GM06990 (cell line): ENCODE data around the gene MT1M.
"Not testable (repeated sequence)": the region's sequence is repeated elsewhere in the genome, so short reads cannot be mapped to it uniquely, and the experiment has no call there.

Source experiments
- DNase-seq: peaks from one replicate; pipeline ENCODE4 v3.0.0-alpha.2; 2011; ENCODE audit not compliant: insufficient read length; ENCODE audit errors: extremely low read depth
- H3K27me3 ChIP-seq: replicated peaks from 2 replicates; pipeline ENCODE4 v1.6.0; 2011; ENCODE audit warnings: low read length; ENCODE audit not compliant: control insufficient read depth, insufficient read depth
- H3K36me3 ChIP-seq: 2 replicates; pipeline ENCODE4 v1.5.1; 2011; ENCODE audit warnings: low read length; ENCODE audit not compliant: control insufficient read depth, insufficient read depth
- H3K4me3 ChIP-seq: replicated peaks from 2 replicates; pipeline ENCODE4 v1.5.1; 2011; ENCODE audit warnings: low read depth, mild to moderate bottlenecking, control low read depth, low read length
- TF ChIP-seq, protein P1 (sequence below): IDR thresholded peaks from 2 replicates; pipeline ENCODE4 v1.5.1; 2011; ENCODE audit warnings: low read length, control low read depth, mild to moderate bottlenecking, inconsistent platforms; ENCODE audit not compliant: insufficient read depth, poor library complexity, severe bottlenecking

MT1M gene

DNA sequence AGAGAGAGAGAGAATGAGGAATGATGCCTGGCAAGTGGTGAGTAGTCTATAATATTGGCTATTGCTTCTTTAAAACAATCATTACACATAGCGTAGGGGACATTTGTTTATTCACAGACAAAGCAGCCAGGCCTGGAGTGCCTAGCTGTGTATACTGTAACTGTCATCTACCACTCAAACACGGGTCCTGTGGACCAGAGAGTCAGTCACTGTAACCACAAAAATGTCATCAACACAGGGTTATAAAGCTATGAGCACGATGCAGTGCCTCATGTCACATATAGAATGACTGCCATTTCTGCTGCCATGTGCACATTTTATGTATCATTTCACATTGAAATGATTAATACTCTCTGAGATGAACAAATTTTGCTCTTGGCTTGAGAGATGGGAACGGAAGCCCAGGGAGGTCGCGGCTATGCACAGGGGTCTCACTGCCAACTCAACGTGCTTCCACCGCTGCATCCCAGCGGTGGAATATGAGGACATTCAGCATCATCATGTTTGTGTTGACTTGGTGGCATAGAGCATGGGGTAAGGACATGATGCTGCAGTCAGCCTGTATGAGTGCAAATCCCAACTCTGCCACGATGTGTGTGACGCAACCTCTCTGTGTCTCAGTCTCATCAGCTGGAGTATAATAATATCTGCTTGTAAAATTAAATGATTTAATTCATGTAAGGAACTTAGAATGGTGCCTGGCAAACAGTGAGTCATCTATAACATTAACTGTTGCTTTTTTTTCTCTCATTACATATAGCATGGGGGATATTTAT, 40.5 kb downstream of the MT1M start:
- Histone ChIP-seq H3K27me3 (peaks cover 7% of the 10 kb centered on the region), H3K4me3 (no peak overlapping the region), H3K36me3 (no peaks in the 10 kb centered on the region)
- DNase-seq: no peak
- TF ChIP-seq, protein P1, sequence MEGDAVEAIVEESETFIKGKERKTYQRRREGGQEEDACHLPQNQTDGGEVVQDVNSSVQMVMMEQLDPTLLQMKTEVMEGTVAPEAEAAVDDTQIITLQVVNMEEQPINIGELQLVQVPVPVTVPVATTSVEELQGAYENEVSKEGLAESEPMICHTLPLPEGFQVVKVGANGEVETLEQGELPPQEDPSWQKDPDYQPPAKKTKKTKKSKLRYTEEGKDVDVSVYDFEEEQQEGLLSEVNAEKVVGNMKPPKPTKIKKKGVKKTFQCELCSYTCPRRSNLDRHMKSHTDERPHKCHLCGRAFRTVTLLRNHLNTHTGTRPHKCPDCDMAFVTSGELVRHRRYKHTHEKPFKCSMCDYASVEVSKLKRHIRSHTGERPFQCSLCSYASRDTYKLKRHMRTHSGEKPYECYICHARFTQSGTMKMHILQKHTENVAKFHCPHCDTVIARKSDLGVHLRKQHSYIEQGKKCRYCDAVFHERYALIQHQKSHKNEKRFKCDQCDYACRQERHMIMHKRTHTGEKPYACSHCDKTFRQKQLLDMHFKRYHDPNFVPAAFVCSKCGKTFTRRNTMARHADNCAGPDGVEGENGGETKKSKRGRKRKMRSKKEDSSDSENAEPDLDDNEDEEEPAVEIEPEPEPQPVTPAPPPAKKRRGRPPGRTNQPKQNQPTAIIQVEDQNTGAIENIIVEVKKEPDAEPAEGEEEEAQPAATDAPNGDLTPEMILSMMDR: no peak

DNA sequence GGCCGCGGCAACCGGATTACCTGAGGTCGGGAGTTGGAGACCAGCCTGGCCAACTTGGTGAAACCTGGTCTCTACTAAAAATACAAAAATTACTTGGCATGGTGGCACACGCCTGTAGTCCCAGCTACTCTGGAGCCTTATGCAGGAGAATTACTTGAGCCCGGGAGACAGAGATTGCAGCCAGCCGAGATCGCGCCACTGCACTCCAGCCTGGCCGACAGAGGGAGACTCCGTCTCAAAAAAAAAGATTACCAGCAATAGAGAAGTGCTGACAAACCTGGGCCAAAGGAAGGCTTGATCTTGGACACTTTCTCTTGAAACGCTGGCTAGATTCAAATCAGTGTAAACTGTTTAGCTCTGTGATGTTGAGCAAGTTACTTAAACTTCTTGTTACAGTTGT, 41.5 kb downstream of the MT1M start:
- no peak overlapping the region for H3K4me3 ChIP-seq
- TF ChIP-seq, protein P1: peak; percentile 62
- H3K36me3 ChIP-seq: no peaks in the 10 kb centered on the region
- peaks cover 4% of the 10 kb centered on the region for H3K27me3 ChIP-seq
- DNase-seq: no peak

DNA sequence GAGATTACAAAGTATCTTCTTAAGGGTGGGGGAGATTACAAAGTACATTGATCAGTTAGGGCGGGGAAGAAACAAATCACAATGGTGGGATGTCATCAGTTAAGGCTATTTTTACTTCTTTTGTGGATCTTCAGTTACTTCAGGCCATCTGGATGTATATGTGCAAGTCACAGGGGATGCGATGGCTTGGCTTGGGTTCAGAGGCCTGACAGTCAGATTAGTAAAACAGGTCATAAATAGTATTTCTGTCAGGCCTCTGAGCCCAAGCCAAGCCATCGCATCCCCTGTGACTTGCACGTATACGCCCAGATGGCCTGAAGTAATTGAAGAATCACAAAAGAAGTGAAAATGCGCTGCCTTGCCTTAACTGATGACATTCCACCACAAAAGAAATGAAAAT, 42.1 kb downstream of the MT1M start:
- H3K4me3 ChIP-seq, DNase-seq, H3K36me3 ChIP-seq, H3K27me3 ChIP-seq: not testable (repeated sequence)

DNA sequence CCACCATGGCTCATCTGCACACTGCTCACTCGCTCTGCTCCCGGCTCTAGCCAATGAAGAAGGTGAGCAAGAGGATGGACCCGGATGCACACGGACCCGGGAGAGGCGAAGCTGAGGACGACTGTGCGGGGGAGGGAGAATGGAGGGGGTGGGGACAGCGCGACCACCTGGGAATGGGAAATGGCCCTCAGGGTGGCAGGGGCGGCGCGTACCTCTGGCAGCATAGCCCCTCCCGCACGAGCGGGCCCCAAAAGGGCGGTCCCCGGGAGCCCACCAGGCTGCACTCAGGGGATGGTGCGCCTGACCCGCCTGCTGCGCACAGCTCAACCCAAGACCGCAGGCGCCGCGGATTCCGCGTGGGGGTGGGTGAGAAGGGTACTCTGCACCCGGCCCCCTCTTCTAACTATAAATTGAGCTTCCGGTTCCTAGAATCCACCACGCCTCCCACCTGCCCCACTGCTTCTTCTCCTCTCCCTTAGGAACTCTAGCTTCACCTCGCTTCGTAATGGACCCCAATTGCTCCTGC, 43.3 kb downstream of the MT1M start:
- no peaks in the 10 kb centered on the region; the same call in none of the 2 replicates for H3K27me3 ChIP-seq
- H3K4me3 ChIP-seq: peak overlapping the region; percentile 19; the same call in 1 of the 2 replicates
- no peaks in the 10 kb centered on the region for H3K36me3 ChIP-seq
- TF ChIP-seq, protein P1: no peak
- DNase-seq: no peak

DNA sequence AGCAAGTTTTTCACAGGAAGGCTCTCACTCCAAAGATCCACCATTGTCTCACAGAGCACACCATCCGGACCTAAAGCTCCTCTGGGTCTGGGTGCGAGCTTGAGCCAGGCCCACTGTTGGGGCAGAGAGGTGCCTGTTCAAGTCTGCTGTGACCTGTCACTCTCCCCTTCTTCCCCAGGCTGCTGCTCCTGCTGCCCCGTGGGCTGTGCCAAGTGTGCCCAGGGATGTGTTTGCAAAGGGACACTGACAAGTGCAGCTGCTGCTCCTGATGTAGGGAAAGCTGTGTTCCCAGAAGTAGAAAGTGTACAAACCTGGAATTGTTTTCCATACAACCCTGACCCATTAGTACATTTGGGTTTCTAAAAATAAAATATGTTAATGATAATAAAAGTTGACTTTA, 45.0 kb downstream of the MT1M start:
- H3K4me3 ChIP-seq: no peak overlapping the region
- TF ChIP-seq, protein P1: no peak
- DNase-seq: no peak
- no peaks in the 10 kb centered on the region for H3K36me3 ChIP-seq
- H3K27me3 ChIP-seq: no peaks in the 10 kb centered on the region; the same call in 1 of the 2 replicates

DNA sequence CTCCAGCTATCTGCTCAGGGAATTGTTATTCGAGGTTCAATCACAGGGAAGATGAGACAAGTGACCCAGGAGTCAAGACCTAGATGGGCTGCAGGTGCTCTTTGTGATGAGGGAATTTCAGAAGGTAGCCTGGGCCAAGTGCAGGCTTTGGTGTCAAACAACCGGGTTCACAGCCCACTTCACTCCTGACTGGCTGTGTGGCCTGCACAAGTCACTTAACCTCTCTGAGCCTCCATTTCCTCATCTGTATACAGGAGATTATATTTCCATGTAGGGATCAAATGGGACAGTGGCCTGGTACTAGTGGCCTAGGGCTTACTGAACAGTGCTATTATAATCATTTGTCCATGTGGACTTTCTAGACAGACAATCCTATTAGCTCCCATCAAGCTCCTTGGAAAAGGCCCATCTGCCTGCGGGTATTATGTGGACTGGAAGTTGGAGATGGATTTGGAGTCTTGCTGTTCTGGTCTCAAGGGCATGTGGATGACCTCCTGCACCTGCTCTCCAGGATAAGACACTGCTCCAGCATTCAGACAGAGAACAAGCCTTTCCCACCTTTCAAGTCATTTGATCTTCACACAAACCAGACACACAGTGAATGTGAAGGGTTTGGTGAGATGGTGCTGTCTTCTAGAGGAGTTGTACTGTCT, 46.7 kb downstream of the MT1M start:
- TF ChIP-seq, protein P1: no peak
- H3K4me3 ChIP-seq: no peak overlapping the region
- no peaks in the 10 kb centered on the region for H3K27me3 ChIP-seq
- no peaks in the 10 kb centered on the region for H3K36me3 ChIP-seq
- DNase-seq: no peak
